ENCODE data around the gene CD1E. TPM values are rescaled to one million over a fixed set of nuclear protein-coding genes. Genes with fewer than 3 reads are reported as not detected.

Gene CD1E
- total RNA-seq, 1 experiment from 2014 or later: not detected

GRCh38 chr1:158400871-158401270 lies 47.2 kb downstream of the CD1E start:
- no peak overlapping the region for H3K9ac ChIP-seq (ENCODE audit: low read length)
- ChIA-PET POLR2A (ENCODE audit: unreplicated experiment) (no interaction called here), CTCF (no interaction called here)
- DNase-seq (no peak), ATAC-seq (no peak)
- H3K36me3 ChIP-seq (ENCODE audit: low read depth, low read length): no peaks in the 10 kb centered on the region
- H3K4me2 ChIP-seq (ENCODE audit: low read length): no peak overlapping the region
- no peaks in the 10 kb centered on the region for H3K27me3 ChIP-seq (ENCODE audit: low read length)
- BruUV-seq (replicated peaks): no TSS peak
- no peaks in the 10 kb centered on the region for H4K20me1 ChIP-seq (ENCODE audit: low read length)
- H2AFZ ChIP-seq (ENCODE audit: low read length): no peak overlapping the region
- H3K27ac ChIP-seq (ENCODE audit: low read length): no peak overlapping the region
- H3K4me3 ChIP-seq (ENCODE audit: low read length): no peak overlapping the region
- TF ChIP-seq EZH2phosphoT487 (IDR thresholded peaks at IDR 0.05; ENCODE audit: borderline replicate concordance, low read length): no peak
- TF ChIP-seq EZH2 (IDR thresholded peaks at IDR 0.05; ENCODE audit: low read length, unreplicated experiment): no peak
- TF ChIP-seq, protein P1, sequence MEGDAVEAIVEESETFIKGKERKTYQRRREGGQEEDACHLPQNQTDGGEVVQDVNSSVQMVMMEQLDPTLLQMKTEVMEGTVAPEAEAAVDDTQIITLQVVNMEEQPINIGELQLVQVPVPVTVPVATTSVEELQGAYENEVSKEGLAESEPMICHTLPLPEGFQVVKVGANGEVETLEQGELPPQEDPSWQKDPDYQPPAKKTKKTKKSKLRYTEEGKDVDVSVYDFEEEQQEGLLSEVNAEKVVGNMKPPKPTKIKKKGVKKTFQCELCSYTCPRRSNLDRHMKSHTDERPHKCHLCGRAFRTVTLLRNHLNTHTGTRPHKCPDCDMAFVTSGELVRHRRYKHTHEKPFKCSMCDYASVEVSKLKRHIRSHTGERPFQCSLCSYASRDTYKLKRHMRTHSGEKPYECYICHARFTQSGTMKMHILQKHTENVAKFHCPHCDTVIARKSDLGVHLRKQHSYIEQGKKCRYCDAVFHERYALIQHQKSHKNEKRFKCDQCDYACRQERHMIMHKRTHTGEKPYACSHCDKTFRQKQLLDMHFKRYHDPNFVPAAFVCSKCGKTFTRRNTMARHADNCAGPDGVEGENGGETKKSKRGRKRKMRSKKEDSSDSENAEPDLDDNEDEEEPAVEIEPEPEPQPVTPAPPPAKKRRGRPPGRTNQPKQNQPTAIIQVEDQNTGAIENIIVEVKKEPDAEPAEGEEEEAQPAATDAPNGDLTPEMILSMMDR (conservative IDR thresholded peaks at IDR 0.05; ENCODE audit: low read depth, low read length): no peak
- H3K9me2 ChIP-seq (replicated peaks; ENCODE audit: low read length): no peaks in the 10 kb centered on the region
- no peaks in the 10 kb centered on the region for H3K9me3 ChIP-seq (ENCODE audit: low read length)
- intact Hi-C loops (cut with micrococcal nuclease): no loop called here
- H3F3A ChIP-seq (ENCODE audit: low read length, unreplicated experiment): no peaks in the 10 kb centered on the region
- H3K4me1 ChIP-seq (ENCODE audit: insufficient read depth, low read length): no peaks in the 10 kb centered on the region
- no peaks in the 10 kb centered on the region for H3K79me2 ChIP-seq (ENCODE audit: low read length)

GRCh38 chr1:158407092-158407491 lies 53.4 kb downstream of the CD1E start:
- POLR2A ChIA-PET (ENCODE audit: unreplicated experiment): no interaction called here
- DNase-seq: no peak
- CTCF ChIA-PET: no interaction called here
- no peak overlapping the region for H3K4me3 ChIP-seq (ENCODE audit: low read length)
- H3K27me3 ChIP-seq (ENCODE audit: low read length): no peaks in the 10 kb centered on the region
- intact Hi-C loops (cut with micrococcal nuclease): no loop called here
- no peaks in the 10 kb centered on the region for H3K9me3 ChIP-seq (ENCODE audit: low read length)
- H3K4me2 ChIP-seq (ENCODE audit: low read length): no peak overlapping the region
- no TSS peak for BruUV-seq (replicated peaks)
- no peaks in the 10 kb centered on the region for H3K9me2 ChIP-seq (replicated peaks; ENCODE audit: low read length)
- H3K79me2 ChIP-seq (ENCODE audit: low read length): no peaks in the 10 kb centered on the region
- no peaks in the 10 kb centered on the region for H3K36me3 ChIP-seq (ENCODE audit: low read depth, low read length)
- H3K9ac ChIP-seq (ENCODE audit: low read length): no peak overlapping the region
- H3F3A ChIP-seq (ENCODE audit: low read length, unreplicated experiment): no peaks in the 10 kb centered on the region
- ATAC-seq: no peak
- TF ChIP-seq EZH2phosphoT487 (IDR thresholded peaks at IDR 0.05; ENCODE audit: borderline replicate concordance, low read length): no peak
- TF ChIP-seq, protein P1 (conservative IDR thresholded peaks at IDR 0.05; ENCODE audit: low read depth, low read length): no peak
- TF ChIP-seq EZH2 (IDR thresholded peaks at IDR 0.05; ENCODE audit: low read length, unreplicated experiment): no peak
- no peak overlapping the region for H2AFZ ChIP-seq (ENCODE audit: low read length)
- H3K4me1 ChIP-seq (ENCODE audit: insufficient read depth, low read length): no peaks in the 10 kb centered on the region
- no peaks in the 10 kb centered on the region for H4K20me1 ChIP-seq (ENCODE audit: low read length)
- H3K27ac ChIP-seq (ENCODE audit: low read length): no peak overlapping the region

Other genes starting within 250 kb of the CD1E start
- gene CD1D, start 173.0 kb upstream of the CD1E start, total RNA-seq (2014; rRNA removed): not detected in 2 replicates
- gene CD1A, start 99.5 kb upstream of the CD1E start, total RNA-seq (2014; rRNA removed): not detected in 2 replicates
- gene CD1C, start 64.0 kb upstream of the CD1E start, total RNA-seq (2014; rRNA removed): not detected in 2 replicates
- not detected in 2 replicates for gene CD1B, start 22.4 kb upstream of the CD1E start, total RNA-seq (2014; rRNA removed)
- gene OR10T2, start 45.6 kb downstream of the CD1E start, total RNA-seq (2014; rRNA removed): not detected in 2 replicates
- not detected in 2 replicates for gene OR10K2, start 72.3 kb downstream of the CD1E start, total RNA-seq (2014; rRNA removed)
- not detected in 2 replicates for gene OR10K1, start 107.9 kb downstream of the CD1E start, total RNA-seq (2014; rRNA removed)
- gene OR10R2, start 118.3 kb downstream of the CD1E start, total RNA-seq (2014; rRNA removed): not detected in 2 replicates
- not detected in 2 replicates for gene OR6Y1, start 200.5 kb downstream of the CD1E start, total RNA-seq (2014; rRNA removed)
- not detected in 2 replicates for gene OR6P1, start 216.7 kb downstream of the CD1E start, total RNA-seq (2014; rRNA removed)
- not detected in 2 replicates for gene OR10X1, start 226.0 kb downstream of the CD1E start, total RNA-seq (2014; rRNA removed)

Data from PC-3 (cell line).